DMS 273 (cell line): ENCODE measurements around the gene GLRB.
"Not testable (repeated sequence)": the region's sequence is repeated elsewhere in the genome, so short reads cannot be mapped to it uniquely, and the experiment has no call there.

Source experiments
- DNase-seq: peaks from one replicate; lab custom pipeline; 2025; ENCODE audit not compliant: unreplicated experiment; lab: John Stamatoyannopoulos, UW

Gene GLRB

DNA sequence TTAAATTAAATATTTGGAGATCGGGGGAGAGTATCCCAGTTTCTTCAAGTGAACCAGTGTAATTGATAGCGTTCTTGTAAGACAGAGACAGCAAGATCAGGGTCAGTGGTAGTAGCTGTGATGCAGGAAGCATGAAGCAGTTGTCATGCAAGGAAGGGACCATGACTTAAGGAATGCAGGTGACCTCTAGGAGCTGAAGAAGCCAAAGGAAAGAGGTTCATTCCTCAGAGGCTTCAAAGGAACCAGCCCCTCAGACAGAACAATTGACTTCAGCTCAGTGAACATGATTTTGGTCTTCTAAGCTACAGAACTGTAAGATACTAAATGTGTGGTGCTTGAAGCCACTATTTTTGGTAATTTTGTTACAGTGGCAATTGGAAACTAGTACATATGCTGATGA is 51.6 kb downstream of the GLRB start:
- DNase-seq = no peak

DNA sequence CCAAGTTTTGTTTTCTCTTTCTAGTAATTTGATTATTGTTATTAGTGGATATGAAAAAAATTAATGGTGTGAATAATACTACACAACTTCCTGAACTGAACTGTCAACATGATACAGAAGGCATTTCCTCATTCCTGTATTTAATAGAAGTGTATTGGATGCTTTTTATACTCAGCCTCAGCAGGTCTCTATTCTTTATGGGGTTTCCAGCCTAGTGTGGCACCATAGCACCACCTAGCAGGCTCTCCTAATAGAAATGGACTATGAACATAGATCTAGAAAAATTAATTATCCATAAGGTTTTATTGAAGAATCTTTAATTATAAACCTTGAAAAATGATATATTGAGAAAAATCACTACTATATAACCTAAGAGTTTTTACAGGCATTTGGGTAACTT is 52.4 kb downstream of the GLRB start:
- peak; percentile 26 for DNase-seq

GRCh38 chr4:157141976-157142375 is 66.0 kb downstream of the GLRB start:
- DNase-seq = no peak

GRCh38 chr4:157143369-157143768 is 67.4 kb downstream of the GLRB start:
- DNase-seq = no peak

- DNase-seq = no peak
Measured at GRCh38 chr4:157151711-157152110, 75.8 kb downstream of the GLRB start.

GRCh38 chr4:157165935-157166610 is 90.1 kb downstream of the GLRB start:
- no peak for DNase-seq

GRCh38 chr4:157170321-157170720 is 94.4 kb downstream of the GLRB start:
- DNase-seq = no peak

- peak; percentile 22 for DNase-seq
Measured at GRCh38 chr4:157172011-157172410, 96.1 kb downstream of the GLRB start.

GRCh38 chr4:157180268-157180667 is 104.3 kb downstream of the GLRB start:
- not testable (repeated sequence) for DNase-seq

GRCh38 chr4:157184300-157184699 is 108.3 kb downstream of the GLRB start:
- no peak for DNase-seq

GRCh38 chr4:157185363-157185762 is 109.4 kb downstream of the GLRB start:
- DNase-seq = no peak

- no peak for DNase-seq
Measured at GRCh38 chr4:157195374-157195773, 119.4 kb downstream of the GLRB start.

DNA sequence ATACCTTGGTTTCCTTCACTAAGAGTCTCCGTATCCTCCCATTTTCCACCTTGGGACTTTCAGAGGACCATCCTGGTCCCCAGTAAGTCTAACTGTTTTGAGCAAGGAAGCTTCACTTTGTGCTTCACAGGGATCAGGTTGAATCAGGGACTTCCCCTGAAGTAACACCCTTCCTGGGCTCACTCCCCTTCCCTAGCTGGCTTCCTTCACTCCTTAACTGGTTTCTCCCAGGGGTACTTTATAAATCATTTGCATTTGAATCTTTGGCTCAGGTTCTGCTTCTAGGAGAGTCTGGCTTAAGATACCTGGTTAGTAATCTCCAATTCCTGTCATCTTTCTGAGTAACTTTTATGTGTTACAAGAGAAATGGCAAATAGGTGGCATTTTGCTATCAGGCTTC is 120.1 kb downstream of the GLRB start:
- no peak for DNase-seq

GRCh38 chr4:157204634-157205244 is 128.8 kb downstream of the GLRB start:
- peak; percentile 32 for DNase-seq

- DNase-seq = peak; percentile 51
Measured at GRCh38 chr4:157217708-157218107, 141.8 kb downstream of the GLRB start.

DNA sequence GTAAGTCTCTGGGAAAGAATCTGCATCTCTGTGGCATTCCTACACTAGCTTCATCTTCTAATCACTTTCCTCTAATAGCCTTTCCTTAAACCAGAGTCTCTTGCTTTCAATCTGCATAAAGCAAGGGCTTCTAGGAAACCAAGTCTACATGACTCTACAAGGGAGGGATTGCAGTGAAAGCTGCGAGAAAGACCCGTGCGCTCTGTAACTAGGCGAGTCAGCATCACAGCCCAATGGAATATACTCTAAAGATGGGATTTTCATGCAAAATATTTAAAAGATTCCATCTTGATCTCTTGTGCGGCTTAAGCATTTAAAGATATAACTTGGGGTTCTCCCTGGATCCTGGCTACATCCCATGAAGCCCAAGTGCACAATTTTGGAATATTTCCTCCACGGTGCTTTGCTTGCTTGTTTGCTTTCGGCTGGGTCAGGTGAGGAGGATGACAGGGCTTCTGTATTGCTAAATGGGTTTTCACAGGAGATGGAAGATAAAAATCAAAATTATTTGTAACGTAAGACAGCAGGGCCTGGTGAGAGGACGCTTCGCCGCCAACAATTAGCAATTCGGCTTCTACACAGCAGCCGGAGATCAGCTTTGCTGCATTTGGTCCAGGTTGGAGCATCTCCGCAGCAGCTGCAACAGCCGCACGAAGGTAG is 143.9 kb downstream of the GLRB start:
- DNase-seq = no peak

GRCh38 chr4:157220371-157220881 is 144.5 kb downstream of the GLRB start, which contains the start of gene GRIA2:
TSS of gene GRIA2 (plus strand) at chr4:157220728. CDS start at chr4:157221043, 315 bp downstream.
- DNase-seq = peak; percentile 74

DNA sequence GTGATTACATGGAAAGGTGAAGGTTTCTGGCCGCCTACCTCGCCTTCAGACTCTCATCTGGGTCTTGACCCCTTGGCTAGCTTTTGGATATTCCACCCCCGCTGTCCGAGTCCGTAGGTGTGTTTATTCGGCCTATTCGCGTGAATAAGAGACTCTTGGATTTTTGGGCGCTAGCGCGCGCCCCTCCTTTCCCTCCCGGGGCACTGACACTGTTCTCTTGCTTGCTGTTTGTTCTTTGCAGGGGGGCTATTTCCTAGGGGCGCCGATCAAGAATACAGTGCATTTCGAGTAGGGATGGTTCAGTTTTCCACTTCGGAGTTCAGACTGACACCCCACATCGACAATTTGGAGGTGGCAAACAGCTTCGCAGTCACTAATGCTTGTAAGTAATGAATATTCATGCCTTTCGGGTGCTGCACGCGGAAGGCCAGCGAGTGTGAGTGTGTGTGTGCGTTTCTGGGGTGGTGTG is 145.5 kb downstream of the GLRB start:
- DNase-seq = peak; percentile 16
